Measurements from ENCODE around the gene CDSN. TPM values are rescaled to one million over a fixed set of nuclear protein-coding genes. Genes with fewer than 3 reads are reported as not detected.

The CDSN gene
- total RNA-seq, 1 donor from 2014 or later, result not detected

DNA sequence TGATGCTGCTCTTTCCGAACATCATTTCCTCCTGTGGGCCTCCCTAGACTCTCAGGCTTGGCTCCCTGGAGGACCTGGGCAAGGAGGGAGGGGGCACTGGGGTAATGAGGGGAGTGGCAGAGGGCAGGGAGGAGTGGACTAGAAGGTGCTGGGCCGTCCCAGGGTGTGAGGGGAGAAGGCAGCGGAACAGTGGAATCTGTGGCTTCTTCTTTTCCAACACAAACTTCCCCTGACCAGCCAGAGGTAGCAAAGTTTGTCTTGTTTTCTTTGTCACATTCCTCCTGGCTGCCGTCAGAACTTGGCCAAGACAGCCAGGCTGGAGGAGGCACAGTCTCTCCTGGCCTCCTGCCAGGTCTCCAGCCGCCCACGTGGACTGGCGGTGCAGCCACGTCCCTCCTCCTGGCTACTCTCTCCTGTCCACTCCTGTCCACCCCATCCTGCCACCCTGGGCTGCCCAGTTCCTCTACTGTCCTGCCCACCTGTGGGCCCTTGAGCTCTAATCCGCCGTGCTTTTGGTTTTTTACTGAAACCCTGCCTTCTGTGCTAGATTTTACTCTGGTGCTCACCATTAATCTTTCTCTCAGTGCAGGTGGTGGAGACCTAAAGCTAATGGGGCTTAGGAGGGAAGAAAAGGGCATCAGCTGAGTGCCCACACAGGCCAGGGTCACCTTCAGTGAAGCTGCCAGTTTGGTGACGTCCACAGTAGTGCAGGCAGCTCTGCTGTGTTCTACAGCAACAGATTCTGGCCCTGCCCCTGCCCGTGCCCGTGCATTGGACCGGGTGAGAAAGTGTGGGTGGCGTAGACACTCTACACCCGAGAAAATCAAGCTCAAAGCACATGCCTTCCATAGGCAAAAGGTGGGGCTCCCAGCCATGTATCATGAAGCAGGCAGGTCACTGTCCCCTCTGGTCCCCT, 2.8 kb upstream of the CDSN start:
- ATAC-seq (peak; percentile 78), DNase-seq (ENCODE audit: missing footprints) (no peak)
- intact Hi-C loops (cut with DNase I), result no loop called here

DNA sequence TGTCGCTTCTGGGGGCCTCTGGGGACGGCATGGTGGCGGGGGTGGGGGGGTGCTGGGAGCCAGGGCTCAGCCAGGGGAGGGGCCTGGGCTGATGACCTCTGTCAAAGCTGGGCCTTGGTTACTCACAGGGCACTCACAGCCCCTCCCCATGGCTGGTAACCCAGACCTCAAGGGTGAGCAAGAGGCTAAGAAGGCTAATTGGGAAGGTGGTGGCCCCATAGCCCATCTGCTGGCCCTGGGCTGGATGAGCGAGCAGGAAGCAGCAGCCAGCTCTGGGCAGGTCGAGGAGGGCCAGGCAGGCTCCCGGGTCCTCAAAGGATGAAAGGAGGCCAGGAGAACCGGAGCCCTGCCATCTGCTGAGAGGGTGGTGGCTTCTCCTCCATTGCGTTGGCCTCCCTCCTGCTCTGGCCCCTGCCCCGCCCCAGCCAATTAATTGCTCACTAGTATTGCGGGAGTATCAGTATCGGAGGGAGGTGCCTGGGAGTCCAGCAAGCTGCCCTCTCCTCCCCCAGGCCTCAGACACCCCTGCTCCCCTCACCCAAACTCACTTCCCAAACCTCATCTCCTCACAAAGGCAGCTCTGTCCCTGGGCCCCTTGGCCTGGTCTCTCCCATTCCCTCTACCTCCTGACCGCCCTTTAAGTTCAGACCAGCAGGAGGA, 1.0 kb upstream of the CDSN start:
- DNase-seq (ENCODE audit: missing footprints), result no peak
- intact Hi-C loops (cut with DNase I), result no loop called here
- no peak for ATAC-seq

DNA sequence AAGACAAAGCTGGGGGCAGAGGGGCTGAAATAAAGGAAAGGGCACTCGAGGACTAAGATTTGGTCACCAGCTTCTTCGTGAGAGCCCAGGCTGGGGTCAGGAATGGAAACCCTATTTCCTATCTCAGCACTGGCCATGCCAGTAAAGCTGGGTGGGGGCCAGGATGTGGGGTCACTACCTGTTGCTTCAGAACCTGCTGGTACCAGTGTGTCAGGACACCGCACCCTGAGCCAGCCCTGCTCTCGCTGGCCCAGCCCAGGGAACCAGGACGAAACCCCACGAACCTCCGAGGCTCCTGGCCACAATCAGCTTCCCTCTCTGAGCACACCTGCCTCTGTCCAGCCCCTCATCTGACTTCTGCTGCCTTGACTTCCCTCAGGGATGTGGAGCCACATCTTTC, 2.1 kb downstream of the CDSN start:
- intact Hi-C loops (cut with DNase I), result no loop called here
- ATAC-seq (no peak), DNase-seq (ENCODE audit: missing footprints) (no peak)

DNA sequence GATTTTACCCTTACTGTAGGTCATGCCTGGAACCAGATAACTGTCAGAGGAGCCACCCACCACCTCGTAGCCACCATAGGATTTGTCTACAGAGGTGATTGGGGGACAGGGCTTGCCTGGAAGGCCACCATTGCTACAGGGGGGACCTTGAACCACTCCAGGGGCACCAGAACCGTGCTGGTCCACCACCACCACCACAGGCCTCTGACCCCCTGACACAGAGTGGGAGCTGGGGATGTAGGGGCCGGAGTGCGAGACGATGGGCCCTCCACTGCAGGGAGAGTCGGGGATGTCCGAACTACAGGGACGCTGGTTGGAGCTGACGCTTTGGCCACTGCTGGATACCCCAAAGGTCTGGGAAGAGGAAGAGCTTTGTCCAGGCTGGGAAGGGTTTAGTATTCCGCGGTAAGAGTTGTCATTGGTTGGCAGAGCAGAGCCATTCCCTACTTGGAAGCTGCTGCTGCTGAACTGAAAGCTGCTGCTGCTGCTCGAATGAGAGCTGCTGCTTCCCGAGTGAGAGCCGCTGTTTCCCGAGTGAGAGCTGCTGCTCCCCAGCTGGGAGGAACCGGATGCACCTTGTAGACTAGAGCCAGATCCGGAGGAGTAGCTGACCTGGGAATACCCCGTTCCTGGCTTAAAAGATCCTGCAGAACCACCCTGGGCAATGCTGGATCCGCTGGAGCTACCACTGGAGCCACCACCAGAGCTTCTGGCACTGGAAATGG, 3.4 kb downstream of the CDSN start:
- intact Hi-C loops (cut with DNase I), result no loop called here
- DNase-seq (ENCODE audit: missing footprints) (no peak), ATAC-seq (peak; percentile 31)

DNA sequence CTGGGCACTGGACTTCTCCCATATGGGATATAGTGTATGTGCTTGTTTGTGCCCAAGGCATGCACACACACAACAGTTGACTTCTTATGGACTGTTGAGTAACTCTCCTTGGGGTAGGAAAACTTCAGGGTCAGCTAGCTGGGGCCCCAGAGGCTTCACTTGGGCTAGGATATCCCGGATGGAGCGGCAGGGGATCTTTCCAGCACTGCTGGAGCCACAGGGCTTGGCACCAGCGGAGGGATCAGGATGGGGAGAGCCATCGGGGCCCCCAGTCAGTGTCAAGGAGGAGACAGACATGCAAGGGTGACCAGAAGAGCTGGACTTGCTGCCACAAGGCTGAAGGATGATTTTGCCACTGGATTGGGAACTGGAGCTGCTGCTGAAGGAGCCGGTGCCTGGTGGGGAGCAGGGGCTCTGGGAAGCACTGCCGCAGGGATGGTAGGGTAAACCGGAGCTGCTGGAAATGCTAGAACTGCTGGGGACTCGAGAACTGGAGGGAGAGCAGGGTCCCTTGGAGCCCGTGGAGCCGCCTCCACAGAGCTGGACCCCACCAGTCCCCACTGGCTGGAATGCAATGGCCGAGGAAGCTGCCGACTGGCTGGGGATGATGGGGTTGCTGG, 4.2 kb downstream of the CDSN start:
- no peak for DNase-seq (ENCODE audit: missing footprints)
- no peak for ATAC-seq
- intact Hi-C loops (cut with DNase I), result no loop called here

DNA sequence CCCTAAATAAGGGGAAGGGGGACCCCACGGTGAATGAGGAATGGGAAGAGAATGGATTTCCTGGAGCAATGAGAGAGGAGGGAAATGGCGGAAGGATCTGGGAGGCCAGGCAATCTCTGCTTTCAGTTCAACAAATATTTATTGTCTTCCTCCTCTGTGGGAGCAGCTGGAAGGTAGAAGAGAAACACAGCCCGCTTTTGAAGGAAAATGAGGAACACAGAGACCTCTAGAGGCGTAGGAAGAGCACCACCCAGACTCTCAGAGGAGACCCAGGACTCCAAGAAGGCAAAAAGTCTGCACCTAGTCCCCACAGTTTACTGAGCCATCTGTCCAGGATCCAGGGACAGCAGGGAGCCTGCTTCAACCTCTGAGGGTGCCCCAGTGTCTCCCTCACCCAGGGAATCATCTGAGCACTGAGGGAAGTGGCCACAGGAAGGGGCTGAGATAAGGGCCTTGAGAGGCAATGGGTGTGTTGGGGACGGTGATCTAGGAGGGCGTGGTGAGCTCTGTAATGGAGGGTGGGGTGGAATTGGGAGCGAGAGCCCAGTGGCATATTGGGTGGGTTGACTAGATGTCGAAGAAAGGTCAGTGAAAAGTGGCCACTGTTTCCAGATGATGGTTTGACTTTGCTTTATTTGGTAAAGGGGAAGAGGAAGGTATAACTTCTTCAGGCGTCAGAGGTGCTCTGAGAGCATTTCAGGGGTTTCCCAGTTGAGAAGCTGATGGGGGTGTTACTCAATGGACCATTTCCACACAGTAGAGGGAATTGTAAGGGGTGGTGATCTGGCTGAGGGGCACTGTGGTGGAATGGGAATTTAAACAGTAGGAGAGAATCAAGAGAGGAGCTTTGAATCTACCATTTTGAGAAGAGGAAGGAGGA, 5.0 kb downstream of the CDSN start:
- ATAC-seq (no peak), DNase-seq (ENCODE audit: missing footprints) (no peak)
- intact Hi-C loops (cut with DNase I), result no loop called here

DNA sequence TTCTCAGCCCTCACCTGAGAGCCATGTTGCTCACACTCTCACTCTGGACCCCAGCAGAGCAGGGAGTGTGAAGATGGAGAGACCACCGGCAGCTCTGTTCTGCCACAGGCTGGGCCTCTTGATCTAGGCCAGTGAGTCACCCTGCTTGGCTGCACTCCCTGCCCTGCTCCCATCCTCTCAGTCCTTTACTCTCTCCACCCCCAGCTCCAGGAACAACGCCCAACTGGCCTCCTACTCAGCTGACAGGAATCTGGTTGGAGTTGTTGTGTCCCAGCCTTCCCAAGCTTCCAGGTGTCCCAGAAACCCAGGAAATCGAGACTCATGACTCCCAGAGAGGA, 5.7 kb downstream of the CDSN start, which contains the start of gene PSORS1C1:
PSORS1C1 (plus strand) TSS at position 260 of the 338 bp plus-strand sequence. CDS start 14,833 bp downstream, outside the sequence.
- DNase-seq (ENCODE audit: missing footprints) (peak; percentile 92), ATAC-seq (peak; percentile 96)
- intact Hi-C loops (cut with DNase I), result no loop called here

DNA sequence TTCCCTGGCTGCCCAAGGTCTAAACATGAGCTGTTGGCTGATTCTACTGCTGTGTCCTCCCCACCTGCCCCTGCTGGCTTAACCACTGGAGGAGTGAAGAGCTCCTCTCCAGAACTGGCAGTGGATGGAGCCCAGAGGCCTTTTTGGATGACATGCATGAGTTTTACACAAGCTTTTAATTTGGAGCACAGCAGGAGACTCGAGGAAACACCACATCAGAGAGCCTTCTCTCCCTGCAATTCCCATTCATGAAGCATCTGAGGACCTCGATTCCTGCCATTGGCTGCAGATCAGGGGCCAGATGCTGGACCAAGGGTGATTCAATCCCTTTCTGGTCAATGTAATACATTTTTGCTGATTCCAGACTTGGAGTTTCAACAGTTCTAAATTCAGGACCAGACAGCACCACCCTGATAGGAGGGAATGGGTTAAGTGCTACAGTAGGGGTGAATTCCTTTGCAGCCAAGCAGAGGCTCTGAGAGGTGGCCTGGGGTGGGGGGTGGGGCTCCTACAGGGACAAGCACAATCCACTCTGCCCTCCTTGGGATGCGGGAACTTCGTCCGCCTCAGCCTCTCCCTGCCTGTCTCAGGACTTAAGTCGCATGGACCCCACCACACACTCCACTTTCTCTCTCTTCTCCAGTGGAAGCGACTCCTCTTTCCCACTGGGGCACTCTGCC, 6.2 kb downstream of the CDSN start:
- DNase-seq (ENCODE audit: missing footprints), result no peak
- intact Hi-C loops (cut with DNase I), result no loop called here
- no peak for ATAC-seq

DNA sequence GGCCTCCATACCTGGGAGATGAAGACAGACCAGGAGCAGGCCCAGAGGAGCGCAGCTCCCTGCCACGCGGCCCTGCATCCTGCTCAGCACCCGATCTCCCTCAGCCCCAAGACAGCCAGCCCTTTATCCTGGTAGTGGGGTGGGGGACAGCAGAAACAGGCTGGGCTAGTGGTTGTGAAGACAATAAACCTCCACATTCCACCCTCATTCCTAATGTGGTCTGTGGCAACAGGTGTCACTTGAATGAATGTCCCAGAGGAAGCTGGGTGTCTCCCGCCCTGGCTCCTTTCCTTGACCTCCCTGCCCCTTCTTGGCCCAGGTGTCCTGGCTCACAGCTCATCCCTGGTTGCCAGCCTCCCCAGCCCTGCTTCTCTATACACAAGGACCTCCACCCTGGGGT, 7.8 kb downstream of the CDSN start, which contains the start of gene C6orf15:
C6orf15 (minus strand) TSS at position 98 of the 400 bp plus-strand sequence; CDS start at position 78, 20 bp downstream.
- ATAC-seq, result no peak
- intact Hi-C loops (cut with DNase I), result no loop called here
- no peak for DNase-seq (ENCODE audit: missing footprints)

DNA sequence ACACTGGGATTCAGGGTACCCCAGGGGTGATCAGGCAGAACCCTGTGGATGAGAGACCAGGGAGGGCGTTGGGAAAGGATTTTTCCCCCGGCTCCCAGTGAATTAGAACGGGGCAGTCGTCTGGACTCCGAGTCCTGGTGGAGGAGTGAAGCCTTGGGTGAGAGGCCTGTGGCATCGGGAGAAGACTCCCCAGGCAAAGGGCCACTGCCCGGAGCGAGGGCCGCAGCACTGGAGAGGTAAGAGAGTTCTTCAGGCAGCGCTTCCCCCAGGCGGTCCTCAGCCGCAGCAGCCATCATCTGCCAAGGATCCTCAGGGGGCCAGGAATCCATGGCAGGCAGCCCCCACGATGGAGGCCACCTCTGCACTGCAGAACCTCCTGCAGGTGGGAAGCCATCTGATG, 8.5 kb downstream of the CDSN start:
- DNase-seq (ENCODE audit: missing footprints), result no peak
- intact Hi-C loops (cut with DNase I), result no loop called here
- ATAC-seq, result no peak

DNA sequence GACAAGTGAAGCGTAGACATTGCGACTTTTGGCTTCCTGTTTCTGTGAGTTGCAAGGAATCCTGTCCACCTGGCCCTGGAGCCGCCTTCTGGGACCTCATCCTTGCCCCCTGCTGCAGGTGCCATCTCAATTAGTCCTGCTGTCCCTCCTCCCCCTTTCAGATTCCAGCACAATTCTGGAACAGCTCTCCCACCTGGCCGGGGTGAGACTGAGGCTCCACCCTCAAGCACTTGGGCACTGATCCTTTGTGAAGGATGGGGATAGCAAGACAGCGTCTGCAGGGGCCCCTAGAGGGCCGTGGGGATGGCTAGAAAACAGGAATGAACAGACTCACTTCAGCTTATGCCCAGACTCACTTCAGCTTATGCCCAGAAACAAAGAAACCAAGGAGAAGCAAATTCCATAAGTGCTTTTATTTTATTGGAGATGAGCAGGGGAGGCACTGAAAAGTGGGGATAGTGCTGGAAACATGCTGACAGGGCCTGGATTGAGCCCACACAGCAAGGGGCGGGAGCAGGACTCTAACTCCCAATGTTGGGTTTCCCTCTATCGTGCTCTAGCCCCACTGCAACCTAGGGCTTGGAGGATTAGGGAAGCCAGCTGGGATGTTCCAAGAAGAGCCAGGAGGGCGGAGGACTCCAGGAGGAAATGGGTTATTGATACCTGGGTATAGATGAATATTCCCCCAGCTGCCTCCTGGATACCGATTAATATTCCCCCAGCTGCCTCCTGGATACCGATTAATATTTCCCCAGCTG, 9.2 kb downstream of the CDSN start:
- ATAC-seq (no peak), DNase-seq (ENCODE audit: missing footprints) (no peak)
- intact Hi-C loops (cut with DNase I), result no loop called here

DNA sequence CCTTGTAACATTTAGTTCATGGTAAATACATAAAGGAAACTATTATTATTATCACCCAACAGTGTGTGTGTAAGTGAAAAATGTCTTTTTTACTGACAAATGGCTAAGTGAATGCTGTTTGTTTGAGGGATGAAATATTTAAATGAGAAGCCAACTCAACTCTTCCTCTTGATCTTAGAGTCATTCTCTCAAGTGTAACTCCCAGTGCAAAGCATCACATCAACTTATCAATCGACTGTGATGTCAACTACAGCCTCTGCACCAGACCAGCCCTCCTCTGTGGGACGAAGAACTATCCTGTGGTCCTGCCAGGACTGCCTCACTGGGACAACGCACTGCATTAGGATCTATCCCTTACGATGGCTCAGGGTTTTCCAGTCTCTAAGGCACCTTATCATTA, 13.2 kb downstream of the CDSN start:
- intact Hi-C loops (cut with DNase I), result no loop called here
- no peak for ATAC-seq
- no peak for DNase-seq (ENCODE audit: missing footprints)

DNA sequence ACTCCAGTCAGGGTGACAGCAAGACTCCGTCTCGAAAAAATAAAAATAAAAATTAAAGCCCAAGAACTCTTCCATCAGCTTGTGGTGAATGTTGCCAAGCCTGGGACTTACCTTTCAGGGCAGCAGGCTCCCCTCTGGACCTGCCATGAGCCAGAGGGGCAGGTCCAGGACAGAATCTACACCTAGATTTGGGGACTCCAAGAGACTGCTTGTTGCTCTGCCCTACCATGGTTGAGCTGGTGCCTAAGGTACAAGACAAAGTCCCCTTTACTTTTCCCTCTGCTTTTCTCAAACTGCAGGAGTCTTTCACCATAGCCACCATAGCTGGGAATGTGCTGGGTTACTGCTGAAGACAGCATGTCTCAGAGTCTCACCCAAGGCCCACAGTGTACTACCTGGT, 17.1 kb downstream of the CDSN start:
- ATAC-seq (no peak), DNase-seq (ENCODE audit: missing footprints) (no peak)
- intact Hi-C loops (cut with DNase I), result no loop called here

DNA sequence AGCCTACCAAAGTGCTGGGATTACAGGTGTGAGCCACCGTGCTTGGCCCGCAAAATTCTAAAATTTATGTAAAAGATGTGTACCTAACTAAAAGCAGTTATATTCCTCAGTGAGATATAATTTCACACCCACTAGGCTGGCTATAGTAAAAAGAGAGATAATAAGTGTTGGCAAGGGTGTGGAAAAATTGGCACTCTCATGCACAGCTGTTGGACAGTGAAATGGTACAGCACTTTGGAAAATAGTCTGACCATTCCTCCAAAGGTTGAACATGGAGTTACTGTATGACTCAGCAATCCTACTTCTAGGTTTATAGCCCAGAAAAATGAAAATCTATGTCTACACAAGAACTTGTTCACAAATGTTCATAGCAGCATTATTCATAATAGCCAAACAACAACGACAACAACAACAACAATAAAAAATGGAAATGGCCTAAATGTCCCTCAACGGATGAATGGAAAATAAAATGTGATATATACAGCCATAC, 21.8 kb downstream of the CDSN start:
- no peak for ATAC-seq
- no peak for DNase-seq (ENCODE audit: missing footprints)
- intact Hi-C loops (cut with DNase I), result no loop called here

DNA sequence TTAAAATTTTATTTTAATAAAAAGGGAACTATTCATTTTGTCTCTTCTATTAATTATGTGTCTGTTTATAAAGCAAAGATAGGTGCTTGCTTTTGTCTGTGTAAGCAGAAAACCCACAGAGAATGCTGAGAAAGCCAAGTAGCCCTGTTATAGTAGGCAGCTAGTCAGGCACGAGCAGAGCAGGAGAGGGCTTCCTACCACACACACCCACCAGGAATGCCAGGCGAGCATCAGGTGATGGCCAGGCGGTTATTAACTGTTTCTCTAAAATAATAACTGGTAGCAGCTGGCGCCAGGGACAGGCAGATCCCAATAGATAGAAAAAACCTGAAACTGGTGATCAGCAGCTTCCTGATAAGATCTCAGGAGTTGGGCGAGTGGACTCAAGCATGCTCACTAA, 23.6 kb downstream of the CDSN start:
- ATAC-seq (no peak), DNase-seq (ENCODE audit: missing footprints) (no peak)
- intact Hi-C loops (cut with DNase I), result no loop called here

DNA sequence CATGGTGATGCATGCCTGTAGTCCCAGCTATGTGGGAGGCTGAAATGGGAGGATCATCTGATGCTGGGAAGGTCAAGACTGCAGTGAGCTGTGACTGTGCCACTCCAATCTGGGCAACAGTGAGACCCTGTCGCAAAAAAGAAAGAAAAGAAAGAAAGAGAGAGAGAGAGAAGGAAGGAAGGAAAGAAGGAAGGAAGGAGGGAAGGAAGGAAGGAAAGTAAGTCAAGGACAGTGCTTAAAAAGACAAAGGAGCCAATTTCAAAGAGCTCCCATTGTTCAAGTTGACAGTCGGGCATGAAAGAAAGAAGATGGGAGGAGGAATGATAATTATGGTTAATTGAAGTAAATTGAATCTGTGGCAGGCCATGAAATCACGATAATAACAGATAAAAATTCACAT, 24.0 kb downstream of the CDSN start:
- intact Hi-C loops (cut with DNase I), result no loop called here
- DNase-seq (ENCODE audit: missing footprints) (no peak), ATAC-seq (no peak)

DNA sequence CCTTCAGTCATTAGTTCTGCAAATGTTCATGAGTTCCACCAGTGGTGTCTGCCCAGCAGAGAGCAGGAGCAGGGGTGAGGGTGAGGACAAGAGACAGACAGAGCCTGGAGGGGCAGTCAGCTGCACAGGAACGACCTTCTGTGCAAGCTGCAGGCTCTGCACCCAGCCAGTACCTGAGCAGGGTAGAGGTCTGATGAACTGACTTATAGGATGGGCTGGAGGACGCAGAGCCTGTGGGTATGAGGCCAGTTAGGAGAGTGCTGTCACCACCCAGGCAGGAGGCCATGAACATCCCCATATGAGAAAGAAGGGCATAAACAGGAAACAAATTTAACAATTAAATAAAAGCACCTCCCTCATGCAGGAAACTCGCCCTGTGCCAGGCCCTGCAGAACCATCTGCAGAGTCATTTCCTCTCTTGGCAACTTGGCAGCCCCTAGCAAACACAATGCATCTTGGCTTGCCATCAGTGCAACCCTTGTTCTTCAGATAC, 25.8 kb downstream of the CDSN start:
- ATAC-seq (no peak), DNase-seq (ENCODE audit: missing footprints) (no peak)
- intact Hi-C loops (cut with DNase I), result no loop called here

All from Right ventricle myocardium inferior (tissue), 1 donor.